ENCODE results near the gene RBBP6.

DNA sequence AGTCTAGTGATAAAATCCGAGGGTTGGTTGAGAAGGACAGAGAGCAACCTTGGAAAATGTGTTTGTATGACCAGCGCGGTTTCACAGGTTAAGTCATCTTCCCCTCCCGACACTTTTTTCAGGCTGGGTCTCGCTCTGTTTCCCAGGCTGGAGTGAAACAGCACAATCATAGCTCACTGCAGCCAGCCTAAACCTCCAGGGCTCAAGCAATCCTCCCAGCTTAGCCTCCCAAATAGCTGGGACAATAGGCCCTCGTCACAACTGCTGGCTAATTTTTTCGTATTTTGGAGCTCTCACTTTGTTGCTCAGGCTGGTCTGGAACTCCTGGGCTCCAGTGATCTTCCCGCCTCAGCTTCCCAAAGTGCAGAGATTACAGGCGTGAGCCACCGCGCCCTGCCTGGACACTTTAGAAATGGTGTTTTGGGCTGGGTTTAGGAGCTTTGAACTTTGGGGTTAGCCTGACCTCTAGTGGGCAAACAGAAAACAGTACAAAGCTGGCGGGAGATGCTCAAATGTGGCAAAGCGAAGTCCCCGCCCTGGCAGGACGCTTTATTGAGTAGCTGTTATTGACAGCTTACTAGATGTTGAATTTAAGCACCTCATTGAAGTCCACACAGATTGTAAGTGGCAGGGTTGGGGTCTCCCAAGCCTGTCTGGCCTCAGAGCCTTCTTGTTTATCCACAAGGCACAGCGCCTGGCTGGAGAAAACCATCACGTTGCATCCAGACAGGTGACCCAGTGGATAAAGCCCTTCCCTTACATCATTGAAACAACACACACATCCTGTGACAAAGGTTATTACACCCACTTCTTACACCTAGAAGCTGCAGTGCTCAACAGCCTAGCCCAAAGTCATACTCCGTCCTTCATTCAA, 34.7 kb upstream of the RBBP6 start:
- TF ChIP-seq, protein P1, sequence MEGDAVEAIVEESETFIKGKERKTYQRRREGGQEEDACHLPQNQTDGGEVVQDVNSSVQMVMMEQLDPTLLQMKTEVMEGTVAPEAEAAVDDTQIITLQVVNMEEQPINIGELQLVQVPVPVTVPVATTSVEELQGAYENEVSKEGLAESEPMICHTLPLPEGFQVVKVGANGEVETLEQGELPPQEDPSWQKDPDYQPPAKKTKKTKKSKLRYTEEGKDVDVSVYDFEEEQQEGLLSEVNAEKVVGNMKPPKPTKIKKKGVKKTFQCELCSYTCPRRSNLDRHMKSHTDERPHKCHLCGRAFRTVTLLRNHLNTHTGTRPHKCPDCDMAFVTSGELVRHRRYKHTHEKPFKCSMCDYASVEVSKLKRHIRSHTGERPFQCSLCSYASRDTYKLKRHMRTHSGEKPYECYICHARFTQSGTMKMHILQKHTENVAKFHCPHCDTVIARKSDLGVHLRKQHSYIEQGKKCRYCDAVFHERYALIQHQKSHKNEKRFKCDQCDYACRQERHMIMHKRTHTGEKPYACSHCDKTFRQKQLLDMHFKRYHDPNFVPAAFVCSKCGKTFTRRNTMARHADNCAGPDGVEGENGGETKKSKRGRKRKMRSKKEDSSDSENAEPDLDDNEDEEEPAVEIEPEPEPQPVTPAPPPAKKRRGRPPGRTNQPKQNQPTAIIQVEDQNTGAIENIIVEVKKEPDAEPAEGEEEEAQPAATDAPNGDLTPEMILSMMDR (IDR thresholded peaks at IDR 0.05; ENCODE audit: insufficient read depth, low read length) = peak; percentile 55
- no peak for TF ChIP-seq GABPA (IDR thresholded peaks at IDR 0.05; ENCODE audit: low read depth)

Data from HL-60 (cell line).